Astrocyte of the cerebellum (primary cell): ENCODE measurements around the gene L3MBTL4.
"Not testable (repeated sequence)": the region's sequence is repeated elsewhere in the genome, so short reads cannot be mapped to it uniquely, and the experiment has no call there.

Source experiments
- DNase-seq: peaks from one replicate; pipeline ENCODE4 v3.0.0-alpha.2; 2011; ENCODE audit warnings: low read depth
- H3K4me3 ChIP-seq: 2 replicates; pipeline ENCODE4 v1.5.1; 2011; ENCODE audit warnings: mild to moderate bottlenecking, low read depth, low read length, moderate library complexity
- CTCF ChIP-seq: IDR thresholded peaks from 2 replicates; pipeline ENCODE4 v1.5.1; 2012; ENCODE audit warnings: low read length, low read depth, moderate library complexity, mild to moderate bottlenecking; ENCODE audit errors: missing control alignments
- in situ Hi-C: cut with HindIII; loops from 2 replicates; pipeline ENCODE4 v1.10.0; 2017; ENCODE audit warnings: low sequenced_read_pairs

L3MBTL4 gene

DNA sequence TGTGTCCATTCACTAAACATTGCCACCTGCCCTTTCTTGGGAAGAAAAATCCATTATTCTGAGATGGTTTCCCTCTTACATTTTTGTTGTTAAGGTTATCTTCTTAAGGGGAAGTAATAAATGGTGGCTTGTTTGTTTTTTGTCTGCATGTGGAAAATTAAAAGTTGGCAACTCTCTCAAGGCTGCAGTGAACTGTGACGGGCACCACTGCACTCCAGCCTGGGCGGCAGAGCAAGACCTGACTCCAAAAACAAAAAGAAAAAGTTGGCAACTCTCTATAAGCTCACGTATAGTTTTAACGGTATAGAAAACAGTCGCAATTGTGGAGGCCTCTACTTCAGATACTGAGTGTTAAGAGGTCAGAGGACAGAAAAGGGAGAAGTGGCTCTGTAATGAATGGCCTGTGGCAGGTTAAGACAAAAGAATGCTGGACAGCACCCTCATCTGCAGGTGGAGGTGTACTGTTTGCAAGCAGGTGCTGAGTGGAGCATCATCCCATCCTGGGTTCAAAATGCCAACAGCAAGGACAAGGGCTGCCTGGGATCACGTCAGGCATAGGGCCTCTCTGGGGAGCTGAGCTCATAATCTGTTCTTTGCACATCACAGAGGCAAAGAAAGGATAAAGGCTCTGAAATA is 16.7 kb downstream of the L3MBTL4 start:
- in situ Hi-C loops: no loop called here
- no peak for TF ChIP-seq CTCF
- DNase-seq: no peak
- H3K4me3 ChIP-seq: no peak overlapping the region

- no peak for TF ChIP-seq CTCF
- in situ Hi-C loops: no loop called here
- DNase-seq: no peak
- no peak overlapping the region for H3K4me3 ChIP-seq
These were observed 17.9 kb downstream of the L3MBTL4 start for GRCh38 chr18:6396847-6397246.

DNA sequence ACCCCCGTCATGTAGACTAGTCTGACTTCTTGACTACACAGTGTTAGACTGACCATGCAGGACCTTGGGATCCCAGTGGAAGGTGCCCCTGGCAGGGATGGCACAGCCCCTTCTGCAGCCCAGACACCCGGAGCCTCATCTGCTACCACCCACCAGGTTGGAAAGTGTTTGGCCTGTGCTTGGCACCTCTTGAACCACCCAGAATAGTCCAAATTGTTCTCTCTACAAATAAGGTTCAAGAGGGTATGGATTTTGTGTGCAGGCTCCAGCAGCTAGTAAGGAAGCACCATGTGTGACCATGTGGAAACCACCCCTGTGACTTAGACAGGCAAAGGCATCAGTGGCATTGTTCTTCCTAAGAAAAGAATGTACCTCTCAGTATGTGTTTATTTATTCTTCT is 18.4 kb downstream of the L3MBTL4 start:
- no peak overlapping the region for H3K4me3 ChIP-seq
- in situ Hi-C loops: no loop called here
- TF ChIP-seq CTCF: no peak
- no peak for DNase-seq

DNA sequence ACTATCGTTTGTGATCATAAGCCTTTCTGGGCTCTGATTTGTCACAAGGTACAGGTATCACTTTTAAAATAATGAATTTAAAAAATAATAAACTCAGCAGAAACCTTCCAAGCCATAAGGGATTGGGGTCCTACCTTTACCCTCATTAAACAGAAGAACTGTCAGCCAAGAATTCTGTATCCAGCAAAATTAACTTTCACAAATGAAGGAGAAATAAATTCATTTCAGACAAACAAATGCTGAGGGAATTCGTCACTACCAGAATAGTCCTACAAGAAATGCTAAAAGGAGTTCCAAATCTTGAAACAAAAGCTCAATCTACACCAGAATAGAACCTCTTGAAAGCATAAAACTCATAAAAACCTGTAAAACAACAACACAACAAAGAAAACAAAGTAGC is 25.7 kb downstream of the L3MBTL4 start:
- in situ Hi-C loops: no loop called here
- TF ChIP-seq CTCF: no peak
- no peak overlapping the region for H3K4me3 ChIP-seq
- DNase-seq: no peak

- no peak for DNase-seq
- in situ Hi-C loops: no loop called here
These were observed 31.7 kb downstream of the L3MBTL4 start for GRCh38 chr18:6382963-6383362.

GRCh38 chr18:6377473-6377872 is 37.2 kb downstream of the L3MBTL4 start:
- H3K4me3 ChIP-seq, DNase-seq, in situ Hi-C loops: not testable (repeated sequence)

More at GRCh38 chr18:6382963-6383362, 31.7 kb downstream of the L3MBTL4 start:
- TF ChIP-seq CTCF: no peak
- H3K4me3 ChIP-seq: no peak overlapping the region

GRCh38 chr18:6376433-6377229 is 38.1 kb downstream of the L3MBTL4 start:
- no peak overlapping the region for H3K4me3 ChIP-seq
- TF ChIP-seq CTCF: no peak
- in situ Hi-C loops: no loop called here
- no peak for DNase-seq
